Measurements from ENCODE around the gene SFXN2.

DNA sequence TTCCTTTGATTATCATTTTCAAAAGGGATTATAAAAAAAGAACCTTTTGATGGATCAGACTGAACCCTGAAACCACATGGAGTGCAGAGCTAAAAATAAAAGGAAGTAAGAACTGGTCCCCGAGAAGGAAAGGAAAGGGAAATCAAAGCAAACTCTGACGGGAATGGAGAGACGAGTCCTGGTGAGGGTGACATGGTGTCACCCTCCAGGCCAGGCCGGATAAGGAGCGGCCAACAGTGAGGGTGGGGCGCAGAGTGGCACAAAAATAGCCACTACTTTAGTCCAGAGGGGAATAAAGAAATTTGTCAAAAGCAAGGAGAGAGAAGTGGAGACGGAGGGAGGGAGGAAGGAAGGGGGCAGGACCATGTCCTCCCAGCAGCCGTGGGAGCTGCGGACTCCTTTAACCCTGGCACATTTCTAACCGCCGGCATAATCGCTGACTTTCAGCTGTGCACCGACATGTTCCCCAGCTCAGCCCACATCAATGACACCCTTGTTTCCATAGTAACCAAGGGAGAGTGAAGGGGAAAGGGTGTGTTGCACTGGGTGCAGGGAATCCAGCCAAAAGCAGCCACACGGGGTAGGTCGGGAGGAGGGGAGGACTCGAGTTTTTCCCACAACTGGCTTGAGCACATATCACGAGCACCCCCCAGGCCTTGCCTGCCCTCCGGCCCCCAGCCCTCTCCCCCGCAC is 40.5 kb upstream of the SFXN2 start:
- TF ChIP-seq, protein P1, sequence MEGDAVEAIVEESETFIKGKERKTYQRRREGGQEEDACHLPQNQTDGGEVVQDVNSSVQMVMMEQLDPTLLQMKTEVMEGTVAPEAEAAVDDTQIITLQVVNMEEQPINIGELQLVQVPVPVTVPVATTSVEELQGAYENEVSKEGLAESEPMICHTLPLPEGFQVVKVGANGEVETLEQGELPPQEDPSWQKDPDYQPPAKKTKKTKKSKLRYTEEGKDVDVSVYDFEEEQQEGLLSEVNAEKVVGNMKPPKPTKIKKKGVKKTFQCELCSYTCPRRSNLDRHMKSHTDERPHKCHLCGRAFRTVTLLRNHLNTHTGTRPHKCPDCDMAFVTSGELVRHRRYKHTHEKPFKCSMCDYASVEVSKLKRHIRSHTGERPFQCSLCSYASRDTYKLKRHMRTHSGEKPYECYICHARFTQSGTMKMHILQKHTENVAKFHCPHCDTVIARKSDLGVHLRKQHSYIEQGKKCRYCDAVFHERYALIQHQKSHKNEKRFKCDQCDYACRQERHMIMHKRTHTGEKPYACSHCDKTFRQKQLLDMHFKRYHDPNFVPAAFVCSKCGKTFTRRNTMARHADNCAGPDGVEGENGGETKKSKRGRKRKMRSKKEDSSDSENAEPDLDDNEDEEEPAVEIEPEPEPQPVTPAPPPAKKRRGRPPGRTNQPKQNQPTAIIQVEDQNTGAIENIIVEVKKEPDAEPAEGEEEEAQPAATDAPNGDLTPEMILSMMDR (conservative IDR thresholded peaks at IDR 0.05; ENCODE audit: low read depth in 2 of 2): no peak
- no peak for TF ChIP-seq EZH2phosphoT487 (IDR thresholded peaks at IDR 0.05; ENCODE audit: unreplicated experiment)
- no peak for TF ChIP-seq EZH2 (IDR thresholded peaks at IDR 0.05; ENCODE audit: low read depth, unreplicated experiment)
- TF ChIP-seq POLR2AphosphoS5 (IDR thresholded peaks at IDR 0.05; ENCODE audit: low read depth): no peak
- TF ChIP-seq STAT1 (IDR thresholded peaks at IDR 0.05; ENCODE audit: unreplicated experiment): no peak
- TF ChIP-seq, protein P2, sequence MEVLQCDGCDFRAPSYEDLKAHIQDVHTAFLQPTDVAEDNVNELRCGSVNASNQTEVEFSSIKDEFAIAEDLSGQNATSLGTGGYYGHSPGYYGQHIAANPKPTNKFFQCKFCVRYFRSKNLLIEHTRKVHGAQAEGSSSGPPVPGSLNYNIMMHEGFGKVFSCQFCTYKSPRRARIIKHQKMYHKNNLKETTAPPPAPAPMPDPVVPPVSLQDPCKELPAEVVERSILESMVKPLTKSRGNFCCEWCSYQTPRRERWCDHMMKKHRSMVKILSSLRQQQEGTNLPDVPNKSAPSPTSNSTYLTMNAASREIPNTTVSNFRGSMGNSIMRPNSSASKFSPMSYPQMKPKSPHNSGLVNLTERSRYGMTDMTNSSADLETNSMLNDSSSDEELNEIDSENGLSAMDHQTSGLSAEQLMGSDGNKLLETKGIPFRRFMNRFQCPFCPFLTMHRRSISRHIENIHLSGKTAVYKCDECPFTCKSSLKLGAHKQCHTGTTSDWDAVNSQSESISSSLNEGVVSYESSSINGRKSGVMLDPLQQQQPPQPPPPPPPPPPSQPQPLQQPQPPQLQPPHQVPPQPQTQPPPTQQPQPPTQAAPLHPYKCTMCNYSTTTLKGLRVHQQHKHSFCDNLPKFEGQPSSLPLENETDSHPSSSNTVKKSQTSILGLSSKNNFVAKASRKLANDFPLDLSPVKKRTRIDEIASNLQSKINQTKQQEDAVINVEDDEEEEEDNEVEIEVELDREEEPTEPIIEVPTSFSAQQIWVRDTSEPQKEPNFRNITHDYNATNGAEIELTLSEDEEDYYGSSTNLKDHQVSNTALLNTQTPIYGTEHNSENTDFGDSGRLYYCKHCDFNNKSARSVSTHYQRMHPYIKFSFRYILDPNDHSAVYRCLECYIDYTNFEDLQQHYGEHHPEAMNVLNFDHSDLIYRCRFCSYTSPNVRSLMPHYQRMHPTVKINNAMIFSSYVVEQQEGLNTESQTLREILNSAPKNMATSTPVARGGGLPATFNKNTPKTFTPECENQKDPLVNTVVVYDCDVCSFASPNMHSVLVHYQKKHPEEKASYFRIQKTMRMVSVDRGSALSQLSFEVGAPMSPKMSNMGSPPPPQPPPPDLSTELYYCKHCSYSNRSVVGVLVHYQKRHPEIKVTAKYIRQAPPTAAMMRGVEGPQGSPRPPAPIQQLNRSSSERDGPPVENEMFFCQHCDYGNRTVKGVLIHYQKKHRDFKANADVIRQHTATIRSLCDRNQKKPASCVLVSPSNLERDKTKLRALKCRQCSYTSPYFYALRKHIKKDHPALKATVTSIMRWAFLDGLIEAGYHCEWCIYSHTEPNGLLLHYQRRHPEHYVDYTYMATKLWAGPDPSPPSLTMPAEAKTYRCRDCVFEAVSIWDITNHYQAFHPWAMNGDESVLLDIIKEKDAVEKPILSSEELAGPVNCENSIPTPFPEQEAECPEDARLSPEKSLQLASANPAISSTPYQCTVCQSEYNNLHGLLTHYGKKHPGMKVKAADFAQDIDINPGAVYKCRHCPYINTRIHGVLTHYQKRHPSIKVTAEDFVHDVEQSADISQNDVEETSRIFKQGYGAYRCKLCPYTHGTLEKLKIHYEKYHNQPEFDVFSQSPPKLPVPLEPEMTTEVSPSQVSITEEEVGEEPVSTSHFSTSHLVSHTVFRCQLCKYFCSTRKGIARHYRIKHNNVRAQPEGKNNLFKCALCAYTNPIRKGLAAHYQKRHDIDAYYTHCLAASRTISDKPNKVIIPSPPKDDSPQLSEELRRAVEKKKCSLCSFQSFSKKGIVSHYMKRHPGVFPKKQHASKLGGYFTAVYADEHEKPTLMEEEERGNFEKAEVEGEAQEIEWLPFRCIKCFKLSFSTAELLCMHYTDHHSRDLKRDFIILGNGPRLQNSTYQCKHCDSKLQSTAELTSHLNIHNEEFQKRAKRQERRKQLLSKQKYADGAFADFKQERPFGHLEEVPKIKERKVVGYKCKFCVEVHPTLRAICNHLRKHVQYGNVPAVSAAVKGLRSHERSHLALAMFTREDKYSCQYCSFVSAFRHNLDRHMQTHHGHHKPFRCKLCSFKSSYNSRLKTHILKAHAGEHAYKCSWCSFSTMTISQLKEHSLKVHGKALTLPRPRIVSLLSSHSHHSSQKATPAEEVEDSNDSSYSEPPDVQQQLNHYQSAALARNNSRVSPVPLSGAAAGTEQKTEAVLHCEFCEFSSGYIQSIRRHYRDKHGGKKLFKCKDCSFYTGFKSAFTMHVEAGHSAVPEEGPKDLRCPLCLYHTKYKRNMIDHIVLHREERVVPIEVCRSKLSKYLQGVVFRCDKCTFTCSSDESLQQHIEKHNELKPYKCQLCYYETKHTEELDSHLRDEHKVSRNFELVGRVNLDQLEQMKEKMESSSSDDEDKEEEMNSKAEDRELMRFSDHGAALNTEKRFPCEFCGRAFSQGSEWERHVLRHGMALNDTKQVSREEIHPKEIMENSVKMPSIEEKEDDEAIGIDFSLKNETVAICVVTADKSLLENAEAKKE (CRISPR knock-in tag; IDR thresholded peaks at IDR 0.05): no peak
- no peak for TF ChIP-seq JUNB (IDR thresholded peaks at IDR 0.05; ENCODE audit: unreplicated experiment)
- TF ChIP-seq REST (IDR thresholded peaks at IDR 0.05; ENCODE audit: unreplicated experiment): no peak
- TF ChIP-seq ZNF331 (CRISPR knock-in tag; IDR thresholded peaks at IDR 0.05; ENCODE audit: low read depth): no peak
- TF ChIP-seq CREB1 (CRISPR knock-in tag; IDR thresholded peaks at IDR 0.05; ENCODE audit: low read depth): no peak
- no peak for TF ChIP-seq ETS1 (IDR thresholded peaks at IDR 0.05)
- TF ChIP-seq ZNF114 (CRISPR knock-in tag; IDR thresholded peaks at IDR 0.05): no peak
- TF ChIP-seq NANOG (IDR thresholded peaks at IDR 0.05; ENCODE audit: borderline replicate concordance): no peak

Data from GM23338 (cell line).